PC-3 (cell line): ENCODE results near the gene CDK14. TPM values are rescaled to one million over a fixed set of nuclear protein-coding genes. Genes with fewer than 3 reads are reported as not detected.

Source experiments
- ATAC-seq: fragments of 200-7000 bp; cut with Tn5 transposase; 2 replicates; pipeline ENCODE4 v1.9.1; 2020; ENCODE audit warnings: mild to moderate bottlenecking, moderate library complexity
- BruUV-seq: library from RNA; stranded (reverse); fragments of 400-500 nt; replicated peaks from 2 replicates; lab custom pipeline; 2021; lab: Mats Ljungman, UMichigan
- CTCF ChIA-PET: fragments of 300-600 bp; sonication (Branson Sonifier 250); formaldehyde crosslinking; loops from one replicate; lab custom pipeline; 2022; ENCODE audit warnings: antibody characterized with exemption; lab: Charles Lee
- POLR2A ChIA-PET: fragments of 300-600 bp; sonication (Branson Sonifier 250); formaldehyde crosslinking; loops from one replicate; lab custom pipeline; 2022; ENCODE audit warnings: antibody characterized with exemption; ENCODE audit not compliant: unreplicated experiment; lab: Charles Lee
- DNase-seq: peaks from one replicate; pipeline ENCODE4 v3.0.0-alpha.2; 2015
- H2AFZ ChIP-seq: fragments of 300-600 bp; sonication (generic); 2 replicates; pipeline ENCODE4 v1.6.0; 2016; ENCODE audit warnings: antibody characterized with exemption, low read length
- H3F3A ChIP-seq: fragments of 300-600 bp; sonication (generic); one replicate; pipeline ENCODE4 v1.6.0; 2017; ENCODE audit warnings: antibody characterized with exemption, low read length, control low read depth, mild to moderate bottlenecking; ENCODE audit not compliant: unreplicated experiment
- H3K27ac ChIP-seq: fragments of 300-600 bp; sonication (generic); 2 replicates; pipeline ENCODE4 v1.5.1; 2016; ENCODE audit warnings: mild to moderate bottlenecking, low read length
- H3K27me3 ChIP-seq: fragments of 300-600 bp; sonication (generic); 2 replicates; pipeline ENCODE4 v1.6.1; 2016; ENCODE audit warnings: low read length, mixed read lengths
- H3K36me3 ChIP-seq: fragments of 300-600 bp; sonication (generic); 2 replicates; pipeline ENCODE4 v1.6.1; 2016; ENCODE audit warnings: low read depth, mixed run types, low read length, mixed read lengths
- H3K4me1 ChIP-seq: fragments of 300-600 bp; sonication (generic); 2 replicates; pipeline ENCODE4 v1.5.1; 2016; ENCODE audit warnings: low read length; ENCODE audit not compliant: insufficient read depth
- H3K4me2 ChIP-seq: fragments of 300-600 bp; sonication (generic); 2 replicates; pipeline ENCODE4 v1.6.0; 2016; ENCODE audit warnings: low read length
- H3K4me3 ChIP-seq: fragments of 300-600 bp; sonication (generic); 2 replicates; pipeline ENCODE4 v1.5.1; 2016; ENCODE audit warnings: mild to moderate bottlenecking, low read length, mixed read lengths
- H3K79me2 ChIP-seq: fragments of 300-600 bp; sonication (generic); 2 replicates; pipeline ENCODE4 v1.6.1; 2017; ENCODE audit warnings: low read length, mixed read lengths
- H3K9ac ChIP-seq: fragments of 300-600 bp; sonication (generic); 2 replicates; pipeline ENCODE4 v1.6.0; 2016; ENCODE audit warnings: mild to moderate bottlenecking, low read length
- H3K9me2 ChIP-seq: fragments of 300-600 bp; sonication (generic); replicated peaks from 2 replicates; pipeline ENCODE4 v1.6.1; 2016; ENCODE audit warnings: mixed run types, low read length, mixed read lengths
- H3K9me3 ChIP-seq: fragments of 300-600 bp; sonication (generic); 2 replicates; pipeline ENCODE4 v1.6.1; 2016; ENCODE audit warnings: low read length, mixed read lengths
- H4K20me1 ChIP-seq: fragments of 300-600 bp; sonication (generic); 2 replicates; pipeline ENCODE4 v1.6.1; 2016; ENCODE audit warnings: low read length, mixed read lengths
- CTCF ChIP-seq: fragments of 300-600 bp; sonication (generic); conservative IDR thresholded peaks from 2 replicates; pipeline ENCODE4 v1.5.1; 2017; ENCODE audit warnings: antibody characterized with exemption, low read depth, mild to moderate bottlenecking, low read length
- EZH2 ChIP-seq: fragments of 300-600 bp; sonication (generic); IDR thresholded peaks from one replicate; pipeline ENCODE4 v1.6.1; 2017; ENCODE audit warnings: antibody characterized with exemption, mild to moderate bottlenecking, low read length; ENCODE audit not compliant: unreplicated experiment
- EZH2phosphoT487 ChIP-seq: fragments of 300-600 bp; sonication (generic); IDR thresholded peaks from 2 replicates; pipeline ENCODE4 v1.6.1; 2018; ENCODE audit warnings: mild to moderate bottlenecking, antibody characterized with exemption, low read length, borderline replicate concordance
- intact Hi-C: fragments of 100-400 bp; cut with micrococcal nuclease; formaldehyde crosslinking; loops from 2 replicates; pipeline ENCODE4 v1.9.0; 2023
- total RNA-seq: library from RNA; depleted of rRNA; stranded (reverse); fragments of >200 nt; gene quantifications from 2 replicates; pipeline ENCODE4 v1.2.3, GENCODE V29; 2014

CDK14 gene
- total RNA-seq, 1 experiment from 2014 or later = 8.2 TPM

- intact Hi-C loops = no loop called here
- ChIA-PET POLR2A (no interaction called here), CTCF (no interaction called here)
- H3K36me3 ChIP-seq = no peaks in the 10 kb centered on the region
- H3K4me1 ChIP-seq = 0 out of 2 replicates have a peak, but pooled peaks cover 4% of the 10 kb centered on the region
- H3K79me2 ChIP-seq = no peaks in the 10 kb centered on the region
- H3F3A ChIP-seq = no peaks in the 10 kb centered on the region
- TF ChIP-seq EZH2 (no peak), CTCF (no peak), EZH2phosphoT487 (no peak)
- no peak for ATAC-seq
- H3K27ac ChIP-seq = no peak overlapping the region
- DNase-seq = no peak
- no peak overlapping the region for H3K4me2 ChIP-seq
- no peak overlapping the region for H3K4me3 ChIP-seq
- H3K9ac ChIP-seq = no peak overlapping the region
- no TSS peak for BruUV-seq
- no peaks in the 10 kb centered on the region for H3K27me3 ChIP-seq
- H2AFZ ChIP-seq = no peak overlapping the region
- H3K9me2 ChIP-seq = no peaks in the 10 kb centered on the region
- H4K20me1 ChIP-seq = no peaks in the 10 kb centered on the region
- no peaks in the 10 kb centered on the region for H3K9me3 ChIP-seq
Observed at GRCh38 chr7:90736316-90736715, 140.2 kb downstream of the CDK14 start.

- intact Hi-C loops = no loop called here
- TF ChIP-seq CTCF (no peak), EZH2 (no peak), EZH2phosphoT487 (no peak)
- ATAC-seq (no peak), DNase-seq (no peak)
- Histone ChIP-seq H3K4me3 (no peak overlapping the region), H3K27me3 (no peaks in the 10 kb centered on the region), H3K9me2 (no peaks in the 10 kb centered on the region), H3F3A (no peaks in the 10 kb centered on the region), H3K4me1 (0 out of 2 replicates have a peak, but pooled peaks cover 4% of the 10 kb centered on the region), H3K9me3 (no peaks in the 10 kb centered on the region), H3K27ac (no peak overlapping the region), H3K4me2 (no peak overlapping the region), H2AFZ (no peak overlapping the region), H4K20me1 (no peaks in the 10 kb centered on the region), H3K36me3 (no peaks in the 10 kb centered on the region), H3K9ac (no peak overlapping the region), H3K79me2 (no peaks in the 10 kb centered on the region)
- BruUV-seq = no TSS peak
- CTCF ChIA-PET = no interaction called here
- POLR2A ChIA-PET = interaction anchor here (0.6 kb wide), 1 partner anchor 1398 kb away, joined by 3 read pairs; no protein-coding TSS in a partner anchor
Observed at GRCh38 chr7:90736968-90737939, 141.1 kb downstream of the CDK14 start.
